ENCODE results near the gene TMEM185A.

GRCh38 chrX:149568701-149569296, 62.8 kb downstream of the TMEM185A start:
- no peak for TF ChIP-seq EP300 (conservative IDR thresholded peaks at IDR 0.05; ENCODE audit: poor library complexity, severe bottlenecking)
- no peak for TF ChIP-seq EZH2 (IDR thresholded peaks at IDR 0.05; ENCODE audit: borderline replicate concordance, insufficient read depth, low read length, poor library complexity, severe bottlenecking)
- TF ChIP-seq CTCF (IDR thresholded peaks at IDR 0.05; ENCODE audit: poor library complexity, severe bottlenecking), result no peak
- TF ChIP-seq POLR2AphosphoS5 (IDR thresholded peaks at IDR 0.05), result no peak
- TF ChIP-seq REST (IDR thresholded peaks at IDR 0.05; ENCODE audit: borderline replicate concordance), result no peak

All from neural cell (in vitro differentiated cells).